HG02759 (cell line): Measurements from ENCODE around the gene SLC1A3.

Experiments used
- ATAC-seq: cut with Tn5 transposase; IDR thresholded peaks from one replicate; pipeline ENCODE4 v1.9.1; 2021; ENCODE audit warnings: mild to moderate bottlenecking, moderate library complexity; ENCODE audit not compliant: unreplicated experiment

The SLC1A3 gene

GRCh38 chr5:36710039-36710438 is 103.6 kb downstream of the SLC1A3 start:
- ATAC-seq, result no peak

GRCh38 chr5:36712706-36713105 is 106.3 kb downstream of the SLC1A3 start:
- no peak for ATAC-seq

GRCh38 chr5:36713541-36713940 is 107.1 kb downstream of the SLC1A3 start:
- ATAC-seq, result no peak

GRCh38 chr5:36717131-36717695 is 110.8 kb downstream of the SLC1A3 start:
- ATAC-seq, result no peak

GRCh38 chr5:36719282-36719681 is 112.9 kb downstream of the SLC1A3 start:
- no peak for ATAC-seq

- no peak for ATAC-seq
Measured at GRCh38 chr5:36720688-36721087, 114.3 kb downstream of the SLC1A3 start.

- no peak for ATAC-seq
Measured at GRCh38 chr5:36721664-36722235, 115.3 kb downstream of the SLC1A3 start.

GRCh38 chr5:36722900-36723299 is 116.5 kb downstream of the SLC1A3 start:
- peak; percentile 22 for ATAC-seq

GRCh38 chr5:36723912-36724311 is 117.5 kb downstream of the SLC1A3 start:
- ATAC-seq, result peak; percentile 53

- peak; percentile 79 for ATAC-seq
Measured at GRCh38 chr5:36724467-36725332, 118.3 kb downstream of the SLC1A3 start.

GRCh38 chr5:36726317-36726716 is 119.9 kb downstream of the SLC1A3 start:
- ATAC-seq, result no peak

- ATAC-seq, result no peak
Measured at GRCh38 chr5:36726767-36727166, 120.4 kb downstream of the SLC1A3 start.

GRCh38 chr5:36728697-36729543 is 122.5 kb downstream of the SLC1A3 start:
- no peak for ATAC-seq

- ATAC-seq, result no peak
Measured at GRCh38 chr5:36730537-36731216, 124.3 kb downstream of the SLC1A3 start.

- ATAC-seq, result no peak
Measured at GRCh38 chr5:36733183-36733582, 126.8 kb downstream of the SLC1A3 start.

- no peak for ATAC-seq
Measured at GRCh38 chr5:36734422-36734821, 128.0 kb downstream of the SLC1A3 start.

GRCh38 chr5:36735891-36736290 is 129.5 kb downstream of the SLC1A3 start:
- ATAC-seq, result no peak
